PC-9 (cell line): Measurements from ENCODE around the gene GRID2.

Experiments
- CTCF ChIP-seq: fragments of 200-600 bp; sonication (generic); conservative IDR thresholded peaks from 2 replicates; pipeline ENCODE4 v1.6.1; 2017; ENCODE audit warnings: mixed run types, antibody characterized with exemption, mild to moderate bottlenecking, moderate library complexity
- EZH2 ChIP-seq: fragments of 200-600 bp; sonication (generic); IDR thresholded peaks from 2 replicates; pipeline ENCODE4 v1.8.0; 2017; ENCODE audit warnings: antibody characterized with exemption, low read depth

GRCh38 chr4:93568758-93569157, 1265.0 kb downstream of the GRID2 start:
- TF ChIP-seq EZH2 (no peak), CTCF (no peak)
